ENCODE data around the gene WWC1.

WWC1 gene

DNA sequence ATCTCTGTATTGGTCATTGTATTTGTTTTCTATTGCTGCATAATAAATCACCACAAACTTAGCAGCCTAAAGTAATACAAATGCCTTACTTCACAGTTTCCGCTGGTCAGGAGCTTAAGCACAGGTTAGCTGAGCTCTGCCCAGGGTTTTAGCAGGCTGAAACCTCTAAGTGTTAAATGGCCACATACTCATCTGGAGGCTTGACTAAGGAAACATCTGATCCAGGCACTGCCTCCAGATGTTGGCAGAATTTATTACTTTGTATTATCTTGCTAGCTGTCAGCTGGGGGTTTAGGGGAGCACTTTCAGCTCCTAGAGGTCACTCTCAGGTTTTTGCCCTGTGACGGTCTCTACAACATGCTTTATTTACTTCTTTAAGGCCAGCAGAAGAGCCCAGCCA is 171.6 kb downstream of the WWC1 start:
- TF ChIP-seq, protein P1, sequence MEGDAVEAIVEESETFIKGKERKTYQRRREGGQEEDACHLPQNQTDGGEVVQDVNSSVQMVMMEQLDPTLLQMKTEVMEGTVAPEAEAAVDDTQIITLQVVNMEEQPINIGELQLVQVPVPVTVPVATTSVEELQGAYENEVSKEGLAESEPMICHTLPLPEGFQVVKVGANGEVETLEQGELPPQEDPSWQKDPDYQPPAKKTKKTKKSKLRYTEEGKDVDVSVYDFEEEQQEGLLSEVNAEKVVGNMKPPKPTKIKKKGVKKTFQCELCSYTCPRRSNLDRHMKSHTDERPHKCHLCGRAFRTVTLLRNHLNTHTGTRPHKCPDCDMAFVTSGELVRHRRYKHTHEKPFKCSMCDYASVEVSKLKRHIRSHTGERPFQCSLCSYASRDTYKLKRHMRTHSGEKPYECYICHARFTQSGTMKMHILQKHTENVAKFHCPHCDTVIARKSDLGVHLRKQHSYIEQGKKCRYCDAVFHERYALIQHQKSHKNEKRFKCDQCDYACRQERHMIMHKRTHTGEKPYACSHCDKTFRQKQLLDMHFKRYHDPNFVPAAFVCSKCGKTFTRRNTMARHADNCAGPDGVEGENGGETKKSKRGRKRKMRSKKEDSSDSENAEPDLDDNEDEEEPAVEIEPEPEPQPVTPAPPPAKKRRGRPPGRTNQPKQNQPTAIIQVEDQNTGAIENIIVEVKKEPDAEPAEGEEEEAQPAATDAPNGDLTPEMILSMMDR (IDR thresholded peaks at IDR 0.05; ENCODE audit: low read length), result no peak
- TF ChIP-seq EZH2 (IDR thresholded peaks at IDR 0.05; ENCODE audit: borderline replicate concordance, low read length), result no peak
- peaks cover 3% of the 10 kb centered on the region; the same call in 1 of the 2 replicates for H3K36me3 ChIP-seq (ENCODE audit: insufficient read depth, low read length)
- no peaks in the 10 kb centered on the region for H4K20me1 ChIP-seq (ENCODE audit: insufficient read depth, low read length)
- H3K79me2 ChIP-seq (ENCODE audit: insufficient read depth, low read length), result no peaks in the 10 kb centered on the region
- H3K9me2 ChIP-seq (ENCODE audit: low read depth, low read length), result no peaks in the 10 kb centered on the region
- no peak overlapping the region for H2AFZ ChIP-seq (ENCODE audit: low read length)
- H3F3A ChIP-seq (ENCODE audit: insufficient read depth, low read length), result no peaks in the 10 kb centered on the region
- no peak overlapping the region for H3K9ac ChIP-seq (ENCODE audit: low read length)
- no peaks in the 10 kb centered on the region for H3K27me3 ChIP-seq (ENCODE audit: insufficient read depth, low read length)
- H3K4me2 ChIP-seq (ENCODE audit: low read length), result no peak overlapping the region
- no peak overlapping the region for H3K4me3 ChIP-seq (ENCODE audit: low read depth, low read length, poor library complexity, severe bottlenecking)
- no peaks in the 10 kb centered on the region for H3K4me1 ChIP-seq (ENCODE audit: insufficient read depth, low read length, severe bottlenecking)
- no peaks in the 10 kb centered on the region for H3K9me3 ChIP-seq (ENCODE audit: low read length)
- H3K27ac ChIP-seq (ENCODE audit: low read depth, low read length, poor library complexity, severe bottlenecking), result no peak overlapping the region

DNA sequence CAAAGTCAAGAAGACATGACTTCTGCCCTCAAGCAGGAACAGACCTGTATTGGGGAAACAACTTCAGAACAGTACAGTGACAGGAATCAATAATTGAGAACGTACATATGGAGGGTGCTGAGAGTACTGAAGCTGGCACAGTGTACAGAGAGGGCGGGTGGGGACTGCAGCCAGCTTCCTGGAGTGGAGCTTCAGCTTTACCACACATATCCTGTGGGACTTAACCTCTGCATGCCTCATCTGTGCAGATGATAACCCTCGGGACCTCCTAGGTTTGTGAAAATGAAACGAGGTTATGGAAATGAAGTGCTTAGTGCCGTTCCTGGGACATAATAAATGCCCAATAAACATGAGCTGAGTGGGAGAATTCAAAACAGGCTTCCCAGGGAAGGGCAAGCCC is 172.8 kb downstream of the WWC1 start:
- Histone ChIP-seq H3K4me2 (ENCODE audit: low read length) (no peak overlapping the region), H3K9me2 (ENCODE audit: low read depth, low read length) (no peaks in the 10 kb centered on the region), H4K20me1 (ENCODE audit: insufficient read depth, low read length) (no peaks in the 10 kb centered on the region), H3K4me1 (ENCODE audit: insufficient read depth, low read length, severe bottlenecking) (no peaks in the 10 kb centered on the region), H3K9me3 (ENCODE audit: low read length) (no peaks in the 10 kb centered on the region), H3K79me2 (ENCODE audit: insufficient read depth, low read length) (no peaks in the 10 kb centered on the region), H3K27ac (ENCODE audit: low read depth, low read length, poor library complexity, severe bottlenecking) (no peak overlapping the region), H2AFZ (ENCODE audit: low read length) (no peak overlapping the region), H3K4me3 (ENCODE audit: low read depth, low read length, poor library complexity, severe bottlenecking) (no peak overlapping the region), H3K27me3 (ENCODE audit: insufficient read depth, low read length) (no peaks in the 10 kb centered on the region), H3K36me3 (ENCODE audit: insufficient read depth, low read length) (no peaks in the 10 kb centered on the region), H3F3A (ENCODE audit: insufficient read depth, low read length) (no peaks in the 10 kb centered on the region), H3K9ac (ENCODE audit: low read length) (no peak overlapping the region)
- no peak for TF ChIP-seq EZH2 (IDR thresholded peaks at IDR 0.05; ENCODE audit: borderline replicate concordance, low read length)
- TF ChIP-seq, protein P1 (IDR thresholded peaks at IDR 0.05; ENCODE audit: low read length), result no peak

DNA sequence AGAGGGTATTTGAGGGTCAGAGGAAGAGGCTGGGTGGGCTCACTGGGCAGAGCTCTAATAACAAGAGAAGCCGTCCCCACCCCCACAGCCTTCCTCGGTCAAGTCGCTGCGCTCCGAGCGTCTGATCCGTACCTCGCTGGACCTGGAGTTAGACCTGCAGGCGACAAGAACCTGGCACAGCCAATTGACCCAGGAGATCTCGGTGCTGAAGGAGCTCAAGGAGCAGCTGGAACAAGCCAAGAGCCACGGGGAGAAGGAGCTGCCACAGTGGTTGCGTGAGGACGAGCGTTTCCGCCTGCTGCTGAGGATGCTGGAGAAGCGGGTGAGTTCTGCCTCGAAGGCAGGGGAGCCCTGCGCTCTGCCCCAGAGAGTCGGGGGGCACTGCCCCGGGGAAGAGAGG is 173.2 kb downstream of the WWC1 start:
- Histone ChIP-seq H3K4me3 (ENCODE audit: low read depth, low read length, poor library complexity, severe bottlenecking) (no peak overlapping the region), H3K27me3 (ENCODE audit: insufficient read depth, low read length) (no peaks in the 10 kb centered on the region), H3K9me2 (ENCODE audit: low read depth, low read length) (no peaks in the 10 kb centered on the region), H4K20me1 (ENCODE audit: insufficient read depth, low read length) (no peaks in the 10 kb centered on the region), H3K9ac (ENCODE audit: low read length) (no peak overlapping the region), H3K27ac (ENCODE audit: low read depth, low read length, poor library complexity, severe bottlenecking) (no peak overlapping the region), H3K79me2 (ENCODE audit: insufficient read depth, low read length) (no peaks in the 10 kb centered on the region), H3K9me3 (ENCODE audit: low read length) (no peaks in the 10 kb centered on the region), H3K36me3 (ENCODE audit: insufficient read depth, low read length) (no peaks in the 10 kb centered on the region), H3F3A (ENCODE audit: insufficient read depth, low read length) (no peaks in the 10 kb centered on the region), H2AFZ (ENCODE audit: low read length) (no peak overlapping the region), H3K4me1 (ENCODE audit: insufficient read depth, low read length, severe bottlenecking) (no peaks in the 10 kb centered on the region), H3K4me2 (ENCODE audit: low read length) (no peak overlapping the region)
- no peak for TF ChIP-seq EZH2 (IDR thresholded peaks at IDR 0.05; ENCODE audit: borderline replicate concordance, low read length)
- TF ChIP-seq, protein P1 (IDR thresholded peaks at IDR 0.05; ENCODE audit: low read length), result no peak
